ENCODE results near the gene ENTHD1. TPM values are rescaled to one million over a fixed set of nuclear protein-coding genes. Genes with fewer than 3 reads are reported as not detected.

The ENTHD1 gene, protein sequence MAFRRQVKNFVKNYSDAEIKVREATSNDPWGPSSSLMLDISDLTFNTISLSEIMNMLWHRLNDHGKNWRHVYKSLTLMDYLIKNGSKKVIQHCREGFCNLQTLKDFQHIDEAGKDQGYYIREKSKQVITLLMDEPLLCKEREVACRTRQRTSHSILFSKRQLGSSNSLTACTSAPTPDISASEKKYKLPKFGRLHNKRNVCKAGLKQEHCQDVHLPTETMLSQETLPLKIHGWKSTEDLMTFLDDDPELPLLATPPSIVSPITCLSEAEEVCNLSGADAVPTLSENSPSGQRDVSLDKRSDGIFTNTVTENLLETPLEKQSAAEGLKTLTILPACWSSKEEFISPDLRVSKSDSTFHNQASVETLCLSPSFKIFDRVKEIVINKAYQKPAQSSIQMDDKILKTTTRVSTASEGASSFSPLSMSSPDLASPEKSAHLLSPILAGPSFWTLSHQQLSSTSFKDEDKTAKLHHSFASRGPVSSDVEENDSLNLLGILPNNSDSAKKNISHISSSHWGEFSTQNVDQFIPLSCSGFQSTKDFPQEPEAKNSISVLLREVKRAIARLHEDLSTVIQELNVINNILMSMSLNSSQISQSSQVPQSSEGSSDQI
- total RNA-seq, result not detected

DNA sequence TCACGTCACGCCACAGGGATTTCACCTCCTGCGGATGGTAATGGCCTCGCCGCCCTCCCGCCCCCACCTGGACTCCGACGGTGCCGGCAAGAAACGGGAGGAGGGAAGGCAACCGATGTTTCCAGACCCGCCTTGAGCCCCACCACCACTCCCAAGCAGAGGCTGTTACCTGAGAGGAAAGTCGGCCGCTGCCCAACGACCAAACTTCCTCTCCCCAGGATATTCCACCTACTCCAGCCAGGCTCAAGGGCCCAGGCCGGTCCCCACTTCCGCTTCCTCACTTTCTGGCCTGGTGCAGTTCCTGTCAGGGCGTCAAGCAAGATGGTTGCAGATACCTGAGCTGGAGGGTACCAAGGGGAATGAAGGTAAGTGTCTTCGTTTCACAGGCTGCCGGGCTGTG is at the start of gene ENTHD1:
TSS of gene ENTHD1 (minus strand) at position 235 of the 400 bp plus-strand sequence. CDS start 6,012 bp downstream, outside the sequence.
- no peak for DNase-seq
- H3K9ac ChIP-seq (ENCODE audit: low read depth in 2 of 2, low read length in 2 of 2), result no peak within 1 kb of the TSS
- intact Hi-C loops (cut with DNase I), result no loop called here
- H3K27me3 ChIP-seq, result no peaks in the 10 kb centered on the region
- no peak within 1 kb of the TSS for H3K4me3 ChIP-seq
- no peak within 1 kb of the TSS for H3K27ac ChIP-seq
- TF ChIP-seq, protein P1, sequence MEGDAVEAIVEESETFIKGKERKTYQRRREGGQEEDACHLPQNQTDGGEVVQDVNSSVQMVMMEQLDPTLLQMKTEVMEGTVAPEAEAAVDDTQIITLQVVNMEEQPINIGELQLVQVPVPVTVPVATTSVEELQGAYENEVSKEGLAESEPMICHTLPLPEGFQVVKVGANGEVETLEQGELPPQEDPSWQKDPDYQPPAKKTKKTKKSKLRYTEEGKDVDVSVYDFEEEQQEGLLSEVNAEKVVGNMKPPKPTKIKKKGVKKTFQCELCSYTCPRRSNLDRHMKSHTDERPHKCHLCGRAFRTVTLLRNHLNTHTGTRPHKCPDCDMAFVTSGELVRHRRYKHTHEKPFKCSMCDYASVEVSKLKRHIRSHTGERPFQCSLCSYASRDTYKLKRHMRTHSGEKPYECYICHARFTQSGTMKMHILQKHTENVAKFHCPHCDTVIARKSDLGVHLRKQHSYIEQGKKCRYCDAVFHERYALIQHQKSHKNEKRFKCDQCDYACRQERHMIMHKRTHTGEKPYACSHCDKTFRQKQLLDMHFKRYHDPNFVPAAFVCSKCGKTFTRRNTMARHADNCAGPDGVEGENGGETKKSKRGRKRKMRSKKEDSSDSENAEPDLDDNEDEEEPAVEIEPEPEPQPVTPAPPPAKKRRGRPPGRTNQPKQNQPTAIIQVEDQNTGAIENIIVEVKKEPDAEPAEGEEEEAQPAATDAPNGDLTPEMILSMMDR (IDR thresholded peaks at IDR 0.05), result no peak
- no peaks in the 10 kb centered on the region for H3K4me1 ChIP-seq
- H3K36me3 ChIP-seq, result no peaks in the 10 kb centered on the region
- H3K9me3 ChIP-seq, result no peaks in the 10 kb centered on the region

DNA sequence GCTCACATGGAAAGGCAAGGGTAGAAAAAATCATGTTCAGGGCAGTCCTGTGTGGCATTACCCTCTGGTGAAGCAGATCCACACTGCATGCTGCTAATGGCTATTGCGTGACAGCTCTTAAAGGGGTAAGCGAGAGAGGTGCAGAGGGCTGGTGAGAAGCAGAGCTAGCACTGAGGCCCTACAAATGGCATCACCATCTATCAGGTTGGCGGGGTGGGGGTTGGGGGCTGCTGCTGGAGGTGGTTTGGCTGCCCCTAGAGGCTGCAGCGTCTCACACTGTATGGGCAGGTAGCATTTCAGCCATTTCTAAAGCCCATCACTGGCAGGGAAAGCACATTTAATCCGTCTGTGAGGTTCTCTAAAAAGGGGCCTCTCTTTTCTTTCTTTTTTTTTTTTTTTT is 49.8 kb upstream of the ENTHD1 start:
- H3K9me3 ChIP-seq, result no peaks in the 10 kb centered on the region
- H3K4me1 ChIP-seq, result no peaks in the 10 kb centered on the region
- no peaks in the 10 kb centered on the region for H3K36me3 ChIP-seq
- intact Hi-C loops (cut with DNase I), result no loop called here
- no peak for DNase-seq
- H3K4me3 ChIP-seq, result no peak overlapping the region
- no peak overlapping the region for H3K27ac ChIP-seq
- H3K9ac ChIP-seq (ENCODE audit: low read depth in 2 of 2, low read length in 2 of 2), result no peak overlapping the region
- no peaks in the 10 kb centered on the region for H3K27me3 ChIP-seq
- TF ChIP-seq, protein P1 (IDR thresholded peaks at IDR 0.05), result no peak

DNA sequence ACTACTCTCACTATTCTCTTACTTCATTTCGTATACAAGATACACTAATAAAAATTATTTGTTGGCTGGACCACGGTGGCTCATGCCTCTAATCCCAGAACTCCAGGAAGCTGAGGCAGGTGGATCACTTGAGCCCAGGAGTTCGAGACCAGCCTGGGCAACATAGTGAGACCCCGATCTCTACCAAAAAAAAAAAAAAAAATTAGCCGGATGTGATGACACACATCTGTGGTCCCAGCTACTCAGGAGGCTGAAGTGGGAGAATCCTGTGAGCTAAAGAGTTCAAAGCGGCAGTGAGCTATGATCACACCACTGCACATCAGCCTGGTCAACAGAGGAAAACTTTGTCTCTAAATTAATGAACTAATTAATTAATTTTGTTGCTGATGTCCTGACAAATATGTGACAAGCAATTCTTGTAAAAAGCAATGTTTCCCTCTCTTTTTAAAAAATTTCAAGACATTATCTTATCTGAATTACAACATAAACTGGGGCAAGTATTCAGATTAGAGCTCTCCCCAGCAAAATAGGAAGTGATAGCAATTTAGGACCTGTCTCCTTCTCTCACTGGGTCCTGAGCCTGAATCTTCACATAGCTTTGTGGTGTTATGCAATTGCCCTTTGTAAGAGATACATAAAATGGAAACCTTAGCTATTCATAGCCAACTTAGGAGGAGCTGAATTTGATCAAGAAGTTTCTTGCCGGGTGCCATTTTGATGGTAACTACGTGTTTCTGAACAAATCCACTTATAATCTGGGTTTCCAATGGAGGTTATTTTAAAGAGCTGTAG is 49.1 kb upstream of the ENTHD1 start:
- Histone ChIP-seq H3K36me3 (no peaks in the 10 kb centered on the region), H3K9me3 (no peaks in the 10 kb centered on the region), H3K4me1 (no peaks in the 10 kb centered on the region), H3K27ac (no peak overlapping the region), H3K27me3 (no peaks in the 10 kb centered on the region), H3K4me3 (no peak overlapping the region), H3K9ac (ENCODE audit: low read depth in 2 of 2, low read length in 2 of 2) (no peak overlapping the region)
- intact Hi-C loops (cut with DNase I), result no loop called here
- DNase-seq, result no peak
- TF ChIP-seq, protein P1 (IDR thresholded peaks at IDR 0.05), result no peak

DNA sequence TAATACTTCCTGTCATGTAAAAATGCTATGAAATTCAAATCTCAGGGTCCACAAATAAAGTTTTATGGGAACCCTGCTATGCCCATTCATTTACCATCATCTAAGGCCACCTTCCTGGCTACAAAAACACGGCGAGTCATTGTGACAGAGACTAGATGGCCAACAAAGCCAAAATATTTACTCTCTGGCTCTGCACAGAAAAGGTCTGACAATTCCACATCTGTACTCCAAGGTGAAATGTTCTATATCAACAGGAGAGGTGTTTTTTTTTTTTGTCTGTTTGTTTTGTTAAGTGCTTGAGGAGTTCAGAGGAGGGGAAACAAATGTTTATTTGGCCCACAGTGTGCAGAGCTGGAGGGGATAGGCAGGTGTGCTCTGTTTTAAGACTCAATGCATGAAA is 48.0 kb upstream of the ENTHD1 start:
- Histone ChIP-seq H3K4me3 (no peak overlapping the region), H3K27me3 (no peaks in the 10 kb centered on the region), H3K36me3 (no peaks in the 10 kb centered on the region), H3K27ac (no peak overlapping the region), H3K9ac (ENCODE audit: low read depth in 2 of 2, low read length in 2 of 2) (no peak overlapping the region), H3K9me3 (no peaks in the 10 kb centered on the region), H3K4me1 (no peaks in the 10 kb centered on the region)
- intact Hi-C loops (cut with DNase I), result no loop called here
- TF ChIP-seq, protein P1 (IDR thresholded peaks at IDR 0.05), result no peak
- DNase-seq, result no peak

DNA sequence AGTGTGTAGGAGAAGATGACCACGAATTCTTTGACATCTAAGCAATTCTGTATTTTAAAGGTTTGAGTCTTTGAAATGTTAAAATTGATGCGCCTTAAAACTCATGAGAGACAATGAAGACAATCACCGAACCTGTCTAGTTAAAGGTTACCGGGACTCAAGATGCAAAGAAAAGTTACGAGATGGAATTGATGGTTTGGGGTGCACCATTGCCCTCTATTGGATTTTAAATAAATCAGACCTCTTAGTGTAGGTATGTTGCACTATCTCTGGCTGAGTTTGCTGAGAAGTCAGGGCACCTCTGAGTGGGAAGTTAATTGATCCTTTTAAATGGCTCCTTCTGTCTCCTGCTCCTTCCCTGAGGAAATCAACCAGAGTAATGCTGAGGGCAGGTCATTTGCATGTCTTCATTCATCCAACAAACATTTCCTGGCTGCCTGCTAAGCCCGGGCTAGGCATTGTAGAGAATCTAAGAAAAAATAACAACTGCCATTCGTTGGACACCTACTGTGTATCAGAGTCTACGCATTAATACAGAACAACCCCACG is 47.3 kb upstream of the ENTHD1 start:
- Histone ChIP-seq H3K27ac (no peak overlapping the region), H3K27me3 (no peaks in the 10 kb centered on the region), H3K4me1 (no peaks in the 10 kb centered on the region), H3K9ac (ENCODE audit: low read depth in 2 of 2, low read length in 2 of 2) (no peak overlapping the region), H3K36me3 (no peaks in the 10 kb centered on the region), H3K9me3 (no peaks in the 10 kb centered on the region), H3K4me3 (no peak overlapping the region)
- TF ChIP-seq, protein P1 (IDR thresholded peaks at IDR 0.05), result no peak
- intact Hi-C loops (cut with DNase I), result no loop called here
- no peak for DNase-seq

All from colonic mucosa (tissue), 4 donors.